Skin of body (tissue), 2 donors: ENCODE measurements around the gene ICAM1. TPM values are rescaled to one million over a fixed set of nuclear protein-coding genes. Genes with fewer than 3 reads are reported as not detected.

ENCODE experiments used
- DNase-seq: peaks from one replicate; lab custom pipeline; 2025; lab: John Stamatoyannopoulos, UW
- total RNA-seq: library from RNA; depleted of rRNA; stranded (reverse); fragments of >200 nt; gene quantifications from one replicate; pipeline ENCODE4 v1.2.3, GENCODE V29; 2014

ICAM1 gene
- total RNA-seq, 1 donor from 2014 or later, result 11.3 TPM

- no peak for DNase-seq
These were observed 27.3 kb upstream of the ICAM1 start for GRCh38 chr19:10243606-10244005.

GRCh38 chr19:10245189-10245939 lies 25.6 kb upstream of the ICAM1 start:
- DNase-seq, result no peak

- no peak for DNase-seq
These were observed 24.4 kb upstream of the ICAM1 start for GRCh38 chr19:10246511-10246910.

- peak; percentile 99 for DNase-seq
These were observed 18.9 kb upstream of the ICAM1 start, which contains the start of gene MRPL4 for GRCh38 chr19:10251792-10252694. MRPL4 (plus strand) TSS chr19:10252214; CDS start chr19:10252254, 40 bp downstream.

- DNase-seq, result no peak
These were observed 18.2 kb upstream of the ICAM1 start for GRCh38 chr19:10252707-10253106.

GRCh38 chr19:10254244-10254643 lies 16.7 kb upstream of the ICAM1 start:
- DNase-seq, result no peak

GRCh38 chr19:10255358-10255757 lies 15.6 kb upstream of the ICAM1 start:
- DNase-seq, result no peak

GRCh38 chr19:10256551-10256950 lies 14.4 kb upstream of the ICAM1 start:
- no peak for DNase-seq

GRCh38 chr19:10256970-10257615 lies 13.8 kb upstream of the ICAM1 start:
- DNase-seq, result no peak

GRCh38 chr19:10258080-10258710 lies 12.7 kb upstream of the ICAM1 start:
- no peak for DNase-seq

- DNase-seq, result peak; percentile 21
These were observed 11.6 kb upstream of the ICAM1 start for GRCh38 chr19:10259162-10259905.

GRCh38 chr19:10260141-10260584 lies 10.8 kb upstream of the ICAM1 start:
- no peak for DNase-seq

GRCh38 chr19:10262771-10263170 lies 8.1 kb upstream of the ICAM1 start:
- DNase-seq, result no peak

GRCh38 chr19:10266706-10267105 lies 4.2 kb upstream of the ICAM1 start:
- DNase-seq, result no peak

GRCh38 chr19:10268071-10268470 lies 2.8 kb upstream of the ICAM1 start:
- no peak for DNase-seq

GRCh38 chr19:10269333-10270179 lies 1.4 kb upstream of the ICAM1 start:
- DNase-seq, result peak; percentile 70

- DNase-seq, result no peak
These were observed 722 bp upstream of the ICAM1 start for GRCh38 chr19:10270180-10270615.

- no peak for DNase-seq
These were observed 695 bp downstream of the ICAM1 start for GRCh38 chr19:10271543-10272086.

GRCh38 chr19:10274589-10274988 lies 3.7 kb downstream of the ICAM1 start:
- no peak for DNase-seq
